Bone marrow (tissue), 2 donors: Measurements from ENCODE around the gene CFAP70.

Source experiments
- DNase-seq, 2 donors: peaks; one replicate each; lab custom pipeline; 2025; lab: John Stamatoyannopoulos, UW

The CFAP70 gene

GRCh38 chr10:73215749-73216148 is 142.9 kb downstream of the CFAP70 start:
- DNase-seq: no peak

GRCh38 chr10:73211106-73211811 is 147.4 kb downstream of the CFAP70 start:
- DNase-seq: no peak

DNA sequence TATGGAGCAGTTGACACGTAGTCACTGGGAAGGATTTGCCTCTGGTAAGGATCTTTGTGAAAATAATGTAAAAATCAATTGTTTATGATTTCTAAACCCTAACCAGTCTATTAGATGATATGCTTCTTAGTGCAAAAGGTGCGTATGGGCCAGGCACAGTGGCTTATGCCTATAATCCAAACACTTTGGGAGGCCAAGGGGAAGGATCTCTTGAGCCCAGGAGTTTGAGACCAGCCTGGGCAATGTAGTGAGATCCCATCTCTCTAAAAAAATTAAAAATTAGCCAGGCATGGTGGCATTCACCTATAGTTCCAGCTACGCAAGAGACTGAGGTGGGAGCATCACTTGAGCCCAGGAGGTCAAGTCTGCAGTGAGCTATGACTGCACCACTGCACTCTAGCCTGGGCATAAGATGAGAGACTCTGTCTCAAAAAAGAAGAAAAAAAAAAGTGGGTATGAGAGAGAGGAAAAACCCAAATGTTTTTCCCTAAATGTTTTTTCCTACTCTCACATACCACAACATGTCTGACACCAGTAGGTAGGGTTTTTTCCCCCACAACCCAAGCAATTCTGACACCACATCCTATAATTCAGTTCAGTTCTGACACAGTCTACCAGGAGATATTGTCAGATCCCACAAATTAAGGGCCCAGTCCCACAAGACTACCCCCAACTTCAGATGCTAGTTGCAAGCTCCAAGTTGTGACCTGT is 148.1 kb downstream of the CFAP70 start:
- DNase-seq: no peak

DNA sequence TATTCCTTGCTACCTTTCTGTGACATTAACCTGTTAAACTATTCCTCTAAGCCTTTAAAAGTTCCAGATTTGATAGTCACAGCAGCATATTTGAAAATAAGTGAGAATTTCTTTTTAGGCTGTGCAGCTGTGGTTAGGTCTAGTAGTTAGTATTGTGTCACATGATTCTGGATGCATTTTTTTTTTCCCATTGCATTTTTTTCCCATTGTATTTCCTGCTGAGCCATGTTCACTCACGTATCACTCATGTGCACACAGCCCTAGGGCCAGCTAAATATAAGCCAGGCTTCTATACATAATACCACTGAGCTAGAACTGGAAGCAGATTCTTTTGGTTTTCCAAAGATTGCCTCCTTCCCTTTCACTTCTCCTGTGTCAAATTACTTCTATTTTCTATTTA is 149.0 kb downstream of the CFAP70 start:
- no peak for DNase-seq

GRCh38 chr10:73207883-73208282 is 150.8 kb downstream of the CFAP70 start:
- no peak for DNase-seq

- DNase-seq: no peak
These were observed 152.3 kb downstream of the CFAP70 start for GRCh38 chr10:73206385-73206784.

DNA sequence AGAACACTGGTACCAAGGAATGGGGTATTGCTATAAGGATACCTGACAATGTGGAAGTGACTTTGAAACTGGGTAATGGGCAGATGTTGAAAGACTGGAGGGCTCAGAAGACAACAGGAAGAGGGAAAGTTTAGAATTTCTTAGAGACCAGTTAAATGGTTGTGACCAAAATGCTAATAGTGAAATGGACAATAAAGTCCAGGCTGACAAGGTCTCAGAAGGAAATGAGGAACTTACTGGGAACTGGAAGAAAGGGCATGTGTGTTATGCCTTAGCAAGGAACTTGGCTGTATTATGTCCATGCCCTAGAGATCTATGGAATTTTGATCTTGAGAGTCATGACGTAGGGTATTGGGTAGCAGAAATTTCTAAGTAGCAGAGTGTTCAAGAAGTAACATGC is 152.8 kb downstream of the CFAP70 start:
- no peak for DNase-seq

GRCh38 chr10:73205081-73205480 is 153.6 kb downstream of the CFAP70 start:
- no peak for DNase-seq
